Measurements from ENCODE around the gene SLCO2A1.
A peak's percentile ranks its signal among the peaks of the same experiment; 100 is the strongest.

SLCO2A1 gene

GRCh38 chr3:133924041-133924440 is 105.7 kb downstream of the SLCO2A1 start:
- H3K27ac ChIP-seq: no peak overlapping the region
- TF ChIP-seq ZFX (IDR thresholded peaks at IDR 0.05; ENCODE audit: borderline replicate concordance) (no peak), CTCF (IDR thresholded peaks at IDR 0.05) (no peak)

- H3K27ac ChIP-seq: no peak overlapping the region
- TF ChIP-seq ZFX (IDR thresholded peaks at IDR 0.05; ENCODE audit: borderline replicate concordance): no peak
- TF ChIP-seq CTCF (IDR thresholded peaks at IDR 0.05): no peak
Observed at GRCh38 chr3:133921592-133921991, 108.1 kb downstream of the SLCO2A1 start.

GRCh38 chr3:133917144-133917543 is 112.6 kb downstream of the SLCO2A1 start:
- TF ChIP-seq ZFX (IDR thresholded peaks at IDR 0.05; ENCODE audit: borderline replicate concordance) (no peak), CTCF (IDR thresholded peaks at IDR 0.05) (no peak)
- H3K27ac ChIP-seq: no peak overlapping the region

GRCh38 chr3:133915685-133916658 is 113.8 kb downstream of the SLCO2A1 start:
- TF ChIP-seq ZFX (IDR thresholded peaks at IDR 0.05; ENCODE audit: borderline replicate concordance): no peak
- no peak for TF ChIP-seq CTCF (IDR thresholded peaks at IDR 0.05)
- H3K27ac ChIP-seq: no peak overlapping the region

GRCh38 chr3:133914839-133915600 is 114.7 kb downstream of the SLCO2A1 start:
- no peak overlapping the region for H3K27ac ChIP-seq
- TF ChIP-seq CTCF (IDR thresholded peaks at IDR 0.05): no peak
- no peak for TF ChIP-seq ZFX (IDR thresholded peaks at IDR 0.05; ENCODE audit: borderline replicate concordance)

GRCh38 chr3:133910422-133910821 is 119.3 kb downstream of the SLCO2A1 start:
- TF ChIP-seq ZFX (IDR thresholded peaks at IDR 0.05; ENCODE audit: borderline replicate concordance) (no peak), CTCF (IDR thresholded peaks at IDR 0.05) (peak; percentile 33; the same call in 1 of the 2 replicates)
- no peak overlapping the region for H3K27ac ChIP-seq

Data from 22Rv1 (cell line).